ENCODE measurements around the gene IRF2BPL. TPM values are rescaled to one million over a fixed set of nuclear protein-coding genes. Genes with fewer than 3 reads are reported as not detected.

Gene IRF2BPL
- total RNA-seq, 1 donor from 2014 or later, result 56.2 TPM

GRCh38 chr14:77043984-77044485 lies 15.5 kb upstream of the IRF2BPL start:
- no peaks in the 10 kb centered on the region for H3K9me3 Mint-ChIP-seq (ENCODE audit: low read depth)
- peaks cover 52% of the 10 kb centered on the region for H3K4me1 Mint-ChIP-seq (ENCODE audit: low read depth)
- no peak for TF ChIP-seq CTCF (IDR thresholded peaks at IDR 0.05; ENCODE audit: unreplicated experiment)
- no peak for DNase-seq (ENCODE audit: low spot score, unreplicated experiment)
- H3K4me3 Mint-ChIP-seq (ENCODE audit: low read depth), result no peak overlapping the region
- no peaks in the 10 kb centered on the region for H3K36me3 Mint-ChIP-seq (ENCODE audit: insufficient read depth)
- no peaks in the 10 kb centered on the region for H3K27me3 Mint-ChIP-seq
- peak overlapping the region; percentile 14 for H3K27ac Mint-ChIP-seq

- no peak for DNase-seq (ENCODE audit: low spot score, unreplicated experiment)
- peak overlapping the region; percentile 49 for H3K27ac Mint-ChIP-seq
- no peaks in the 10 kb centered on the region for H3K27me3 Mint-ChIP-seq
- H3K9me3 Mint-ChIP-seq (ENCODE audit: low read depth), result no peaks in the 10 kb centered on the region
- H3K4me3 Mint-ChIP-seq (ENCODE audit: low read depth), result no peak overlapping the region
- no peaks in the 10 kb centered on the region for H3K36me3 Mint-ChIP-seq (ENCODE audit: insufficient read depth)
- peaks cover 58% of the 10 kb centered on the region for H3K4me1 Mint-ChIP-seq (ENCODE audit: low read depth)
- TF ChIP-seq CTCF (IDR thresholded peaks at IDR 0.05; ENCODE audit: unreplicated experiment), result no peak
Observed at GRCh38 chr14:77043177-77043983, 14.9 kb upstream of the IRF2BPL start.

GRCh38 chr14:77041881-77042545 lies 13.5 kb upstream of the IRF2BPL start:
- Mint-ChIP-seq H3K36me3 (ENCODE audit: insufficient read depth) (no peaks in the 10 kb centered on the region), H3K9me3 (ENCODE audit: low read depth) (no peaks in the 10 kb centered on the region), H3K4me1 (ENCODE audit: low read depth) (peaks cover 70% of the 10 kb centered on the region), H3K27ac (peak overlapping the region; percentile 93), H3K27me3 (no peaks in the 10 kb centered on the region), H3K4me3 (ENCODE audit: low read depth) (no peak overlapping the region)
- no peak for DNase-seq (ENCODE audit: low spot score, unreplicated experiment)
- TF ChIP-seq CTCF (IDR thresholded peaks at IDR 0.05; ENCODE audit: unreplicated experiment), result no peak

- Mint-ChIP-seq H3K4me3 (ENCODE audit: low read depth) (peak overlapping the region; percentile 68), H3K36me3 (ENCODE audit: insufficient read depth) (no peaks in the 10 kb centered on the region), H3K27me3 (no peaks in the 10 kb centered on the region), H3K27ac (peak overlapping the region; percentile 93), H3K4me1 (ENCODE audit: low read depth) (peaks cover 76% of the 10 kb centered on the region), H3K9me3 (ENCODE audit: low read depth) (no peaks in the 10 kb centered on the region)
- TF ChIP-seq CTCF (IDR thresholded peaks at IDR 0.05; ENCODE audit: unreplicated experiment), result no peak
- DNase-seq (ENCODE audit: low spot score, unreplicated experiment), result no peak
Observed at GRCh38 chr14:77040741-77041653, 12.5 kb upstream of the IRF2BPL start.

All from progenitor cell of endocrine pancreas (in vitro differentiated cells).